Retinal pigment epithelial cell (primary cell): ENCODE measurements around the gene P2RY4.
A peak's percentile ranks its signal among the peaks of the same experiment; 100 is the strongest.
"Not testable (repeated sequence)": the region's sequence is repeated elsewhere in the genome, so short reads cannot be mapped to it uniquely, and the experiment has no call there.

Experiments used
- DNase-seq: peaks from one replicate; pipeline ENCODE4 v3.0.0-alpha.2; 2010; ENCODE audit warnings: low read depth
- H3K4me3 ChIP-seq: 2 replicates; pipeline ENCODE4 v1.5.1; 2011; ENCODE audit warnings: mild to moderate bottlenecking, low read length, control low read depth, moderate library complexity
- TF ChIP-seq, protein P1 (sequence below): conservative IDR thresholded peaks from 2 replicates; pipeline ENCODE4 v1.5.1; 2011; ENCODE audit warnings: low read depth, low read length, control low read depth, inconsistent platforms

Gene P2RY4

DNA sequence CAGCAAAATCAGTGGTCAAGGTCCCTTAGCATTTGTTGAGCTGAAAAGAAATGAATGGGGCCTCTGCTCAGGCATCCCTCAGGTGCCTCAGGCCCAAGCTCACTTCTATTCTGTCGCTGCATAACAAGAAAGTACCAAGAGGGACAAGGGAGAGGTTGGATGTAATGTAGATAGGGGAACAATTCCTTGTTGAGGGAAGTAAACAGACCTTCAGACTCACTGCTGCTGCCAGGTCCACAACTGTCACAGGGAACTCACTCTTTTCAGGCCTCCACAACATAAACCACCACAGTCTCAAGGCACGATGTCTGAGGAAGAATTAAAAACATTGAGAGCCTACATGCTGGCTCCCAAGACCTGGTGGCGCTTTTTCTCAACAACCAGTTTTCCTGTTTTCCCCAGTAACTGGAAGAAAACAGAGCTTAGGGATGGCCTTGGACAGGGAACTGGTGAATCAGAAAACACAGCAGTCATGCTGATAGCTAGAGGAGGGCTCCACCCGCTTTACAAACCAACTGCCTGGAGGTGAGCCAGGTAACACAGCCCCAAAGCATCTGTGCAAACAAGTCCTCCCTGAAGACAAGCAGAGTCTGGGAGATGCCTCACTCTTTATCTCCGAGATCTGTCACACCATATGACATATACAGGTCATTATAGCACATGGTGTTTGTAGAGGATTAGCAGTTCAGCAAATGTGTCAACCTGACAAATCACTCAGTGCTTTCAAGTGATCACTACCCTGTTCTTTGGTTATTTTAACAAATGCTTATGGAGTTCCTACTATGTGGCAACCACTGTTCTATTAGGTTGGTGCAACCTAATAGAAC, 39.9 kb downstream of the P2RY4 start:
- TF ChIP-seq, protein P1, sequence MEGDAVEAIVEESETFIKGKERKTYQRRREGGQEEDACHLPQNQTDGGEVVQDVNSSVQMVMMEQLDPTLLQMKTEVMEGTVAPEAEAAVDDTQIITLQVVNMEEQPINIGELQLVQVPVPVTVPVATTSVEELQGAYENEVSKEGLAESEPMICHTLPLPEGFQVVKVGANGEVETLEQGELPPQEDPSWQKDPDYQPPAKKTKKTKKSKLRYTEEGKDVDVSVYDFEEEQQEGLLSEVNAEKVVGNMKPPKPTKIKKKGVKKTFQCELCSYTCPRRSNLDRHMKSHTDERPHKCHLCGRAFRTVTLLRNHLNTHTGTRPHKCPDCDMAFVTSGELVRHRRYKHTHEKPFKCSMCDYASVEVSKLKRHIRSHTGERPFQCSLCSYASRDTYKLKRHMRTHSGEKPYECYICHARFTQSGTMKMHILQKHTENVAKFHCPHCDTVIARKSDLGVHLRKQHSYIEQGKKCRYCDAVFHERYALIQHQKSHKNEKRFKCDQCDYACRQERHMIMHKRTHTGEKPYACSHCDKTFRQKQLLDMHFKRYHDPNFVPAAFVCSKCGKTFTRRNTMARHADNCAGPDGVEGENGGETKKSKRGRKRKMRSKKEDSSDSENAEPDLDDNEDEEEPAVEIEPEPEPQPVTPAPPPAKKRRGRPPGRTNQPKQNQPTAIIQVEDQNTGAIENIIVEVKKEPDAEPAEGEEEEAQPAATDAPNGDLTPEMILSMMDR, result no peak
- H3K4me3 ChIP-seq, result no peak overlapping the region
- DNase-seq, result peak; percentile 1

DNA sequence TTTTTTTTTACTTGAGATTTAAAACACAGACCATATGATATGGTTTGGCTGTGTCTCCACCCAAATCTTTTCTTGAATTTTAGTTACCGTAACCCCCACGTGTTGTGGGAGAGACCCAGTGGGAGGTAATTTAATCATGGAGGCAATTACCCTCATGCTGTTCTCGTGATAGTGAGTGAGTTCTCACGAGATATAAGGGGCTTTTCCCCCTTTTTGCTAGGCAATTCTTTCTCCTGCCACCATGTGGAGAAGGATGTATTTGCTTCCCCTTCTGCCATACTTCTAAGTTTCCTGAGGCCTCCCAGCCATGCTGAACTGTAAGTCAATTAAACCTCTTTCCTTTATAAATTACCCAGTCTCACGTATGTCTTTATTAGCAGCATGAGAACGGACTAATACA, 50.4 kb downstream of the P2RY4 start:
- DNase-seq, H3K4me3 ChIP-seq: not testable (repeated sequence)

GRCh38 chrX:70208479-70208878, 51.5 kb downstream of the P2RY4 start:
- no peak for DNase-seq
- TF ChIP-seq, protein P1, result no peak
- no peak overlapping the region for H3K4me3 ChIP-seq
